ENCODE measurements around the gene FAIM2.
A peak's percentile ranks its signal among the peaks of the same experiment; 100 is the strongest.

FAIM2 gene

GRCh38 chr12:49827401-49828099 lies 76.2 kb downstream of the FAIM2 start:
- H3K4me1 ChIP-seq (ENCODE audit: control insufficient read depth, insufficient read depth, low read length), result peaks cover 39% of the 10 kb centered on the region
- no peaks in the 10 kb centered on the region for H3K27me3 ChIP-seq (ENCODE audit: control insufficient read depth, insufficient read depth, low read length)
- peak overlapping the region; percentile 6; the same call in 1 of the 2 replicates for H3K27ac ChIP-seq (ENCODE audit: low read depth, low read length)
- peak overlapping the region; percentile 69 for H3K9ac ChIP-seq (ENCODE audit: low read length)
- H3K4me3 ChIP-seq (ENCODE audit: low read depth, low read length), result peak overlapping the region; percentile 66
- H3K9me3 ChIP-seq (ENCODE audit: control insufficient read depth, insufficient read depth, low read depth, low read length), result no peaks in the 10 kb centered on the region
- H3K36me3 ChIP-seq (ENCODE audit: control insufficient read depth, insufficient read depth, low read length), result no peaks in the 10 kb centered on the region

- peak overlapping the region; percentile 66 for H3K4me3 ChIP-seq (ENCODE audit: low read depth, low read length)
- H3K27me3 ChIP-seq (ENCODE audit: control insufficient read depth, insufficient read depth, low read length), result no peaks in the 10 kb centered on the region
- peak overlapping the region; percentile 6; the same call in 1 of the 2 replicates for H3K27ac ChIP-seq (ENCODE audit: low read depth, low read length)
- peaks cover 39% of the 10 kb centered on the region for H3K4me1 ChIP-seq (ENCODE audit: control insufficient read depth, insufficient read depth, low read length)
- peak overlapping the region; percentile 69 for H3K9ac ChIP-seq (ENCODE audit: low read length)
- no peaks in the 10 kb centered on the region for H3K36me3 ChIP-seq (ENCODE audit: control insufficient read depth, insufficient read depth, low read length)
- no peaks in the 10 kb centered on the region for H3K9me3 ChIP-seq (ENCODE audit: control insufficient read depth, insufficient read depth, low read depth, low read length)
Measured at GRCh38 chr12:49827051-49827400, 76.7 kb downstream of the FAIM2 start.

DNA sequence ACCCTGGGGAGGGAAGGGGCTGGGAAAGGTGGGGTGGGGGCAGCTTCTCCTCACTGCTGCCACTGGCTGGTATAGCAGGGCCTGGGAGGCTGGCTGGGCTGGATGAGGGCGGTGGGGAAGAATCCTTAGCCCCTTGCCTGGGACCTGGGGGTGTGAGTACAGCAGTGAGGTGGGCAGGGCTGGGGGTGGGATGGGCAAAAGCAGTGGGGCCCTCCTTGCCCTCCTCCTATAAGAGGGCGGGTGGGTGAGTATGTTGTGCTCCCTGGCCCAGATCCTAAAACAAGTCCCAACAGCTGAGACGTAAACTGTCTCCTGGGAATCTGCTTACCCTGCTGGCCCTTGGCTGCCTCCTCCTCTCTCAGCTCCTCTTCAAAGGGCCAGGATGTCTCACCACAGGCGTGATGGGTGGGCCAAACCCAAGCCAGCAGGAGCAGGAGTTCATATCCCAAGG lies 77.7 kb downstream of the FAIM2 start:
- Histone ChIP-seq H3K36me3 (ENCODE audit: control insufficient read depth, insufficient read depth, low read length) (no peaks in the 10 kb centered on the region), H3K9ac (ENCODE audit: low read length) (peak overlapping the region; percentile 31), H3K27ac (ENCODE audit: low read depth, low read length) (no peak overlapping the region), H3K4me3 (ENCODE audit: low read depth, low read length) (no peak overlapping the region; the same call in 1 of the 2 replicates), H3K4me1 (ENCODE audit: control insufficient read depth, insufficient read depth, low read length) (peaks cover 39% of the 10 kb centered on the region), H3K27me3 (ENCODE audit: control insufficient read depth, insufficient read depth, low read length) (no peaks in the 10 kb centered on the region), H3K9me3 (ENCODE audit: control insufficient read depth, insufficient read depth, low read depth, low read length) (no peaks in the 10 kb centered on the region)

DNA sequence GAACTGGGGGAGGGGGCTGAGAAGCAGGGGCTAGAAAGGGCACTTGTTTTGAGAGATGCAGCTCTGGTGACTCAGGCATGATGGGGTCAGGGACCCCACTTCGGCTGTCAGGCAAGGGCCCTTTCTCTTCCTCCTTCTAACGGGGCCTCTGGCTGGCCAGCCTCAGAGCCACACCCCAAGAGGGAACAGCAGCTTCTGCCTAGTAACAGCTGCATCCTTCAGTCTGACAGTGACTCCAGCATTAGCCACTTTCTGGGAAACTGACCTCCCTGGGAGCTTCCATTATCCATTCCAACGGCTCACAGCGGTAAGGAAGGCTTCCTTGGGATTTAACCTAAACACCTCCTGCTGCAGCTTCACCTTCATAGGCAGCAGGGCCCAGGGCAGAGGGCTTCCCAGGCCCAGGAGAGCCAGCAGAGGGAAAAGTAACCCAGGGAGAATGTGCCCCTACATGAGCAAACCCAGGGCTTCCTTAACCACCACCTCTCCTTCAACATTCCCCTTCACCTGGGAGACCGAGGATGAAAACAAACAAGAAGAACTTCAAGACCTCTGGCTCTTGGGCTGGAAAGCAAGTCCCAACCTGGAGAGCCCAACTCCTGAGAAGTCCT lies 78.2 kb downstream of the FAIM2 start:
- Histone ChIP-seq H3K4me1 (ENCODE audit: control insufficient read depth, insufficient read depth, low read length) (peaks cover 39% of the 10 kb centered on the region), H3K36me3 (ENCODE audit: control insufficient read depth, insufficient read depth, low read length) (no peaks in the 10 kb centered on the region), H3K9ac (ENCODE audit: low read length) (peak overlapping the region; percentile 31), H3K9me3 (ENCODE audit: control insufficient read depth, insufficient read depth, low read depth, low read length) (no peaks in the 10 kb centered on the region), H3K27ac (ENCODE audit: low read depth, low read length) (no peak overlapping the region), H3K27me3 (ENCODE audit: control insufficient read depth, insufficient read depth, low read length) (no peaks in the 10 kb centered on the region), H3K4me3 (ENCODE audit: low read depth, low read length) (no peak overlapping the region)

DNA sequence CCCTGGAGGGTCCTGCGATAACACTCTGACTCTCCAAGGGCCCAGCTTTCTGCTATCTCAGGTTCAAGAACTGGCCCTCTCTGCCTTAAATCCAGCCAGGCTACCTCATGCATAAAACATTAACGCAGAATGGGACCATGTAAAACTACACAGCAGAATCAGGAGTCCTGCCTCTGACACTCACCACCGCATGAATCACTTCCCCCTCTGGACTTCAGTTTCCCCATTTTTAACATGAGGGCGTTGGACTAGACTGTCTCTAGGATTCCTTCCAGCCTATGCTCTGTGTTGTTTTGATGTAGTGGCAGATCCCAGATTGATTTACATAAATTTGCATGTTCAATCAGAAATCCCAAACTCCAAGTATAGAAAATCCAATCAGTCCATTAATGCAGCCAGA lies 78.8 kb downstream of the FAIM2 start:
- H3K4me3 ChIP-seq (ENCODE audit: low read depth, low read length), result no peak overlapping the region
- H3K9ac ChIP-seq (ENCODE audit: low read length), result no peak overlapping the region
- H3K9me3 ChIP-seq (ENCODE audit: control insufficient read depth, insufficient read depth, low read depth, low read length), result no peaks in the 10 kb centered on the region
- H3K27ac ChIP-seq (ENCODE audit: low read depth, low read length), result no peak overlapping the region
- no peaks in the 10 kb centered on the region for H3K27me3 ChIP-seq (ENCODE audit: control insufficient read depth, insufficient read depth, low read length)
- H3K36me3 ChIP-seq (ENCODE audit: control insufficient read depth, insufficient read depth, low read length), result no peaks in the 10 kb centered on the region
- peaks cover 39% of the 10 kb centered on the region for H3K4me1 ChIP-seq (ENCODE audit: control insufficient read depth, insufficient read depth, low read length)

- no peak overlapping the region for H3K27ac ChIP-seq (ENCODE audit: low read depth, low read length)
Measured at GRCh38 chr12:49824416-49824815, 79.3 kb downstream of the FAIM2 start.

DNA sequence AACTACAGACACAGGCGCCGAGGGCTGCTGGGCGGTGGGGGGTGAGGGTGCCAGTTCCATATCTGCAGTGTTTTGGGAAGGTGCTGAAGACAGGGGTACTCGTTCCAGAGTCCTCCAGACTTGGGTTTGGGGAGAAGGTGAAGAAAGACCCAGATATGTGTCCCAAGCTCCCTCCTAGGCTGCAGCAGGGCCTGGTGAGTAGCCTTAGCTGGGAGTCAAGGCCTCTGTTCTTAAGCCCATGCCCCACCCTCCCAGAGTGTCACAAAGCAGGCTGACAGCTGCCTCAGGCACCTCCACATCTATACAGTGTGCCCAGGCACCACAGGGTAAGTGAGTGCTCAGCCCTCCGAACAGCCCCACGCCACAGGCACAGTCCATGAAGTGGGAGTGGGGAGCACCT lies 79.7 kb downstream of the FAIM2 start:
- Histone ChIP-seq H3K9ac (ENCODE audit: low read length) (no peak overlapping the region), H3K4me3 (ENCODE audit: low read depth, low read length) (no peak overlapping the region), H3K4me1 (ENCODE audit: control insufficient read depth, insufficient read depth, low read length) (peaks cover 34% of the 10 kb centered on the region), H3K9me3 (ENCODE audit: control insufficient read depth, insufficient read depth, low read depth, low read length) (no peaks in the 10 kb centered on the region), H3K36me3 (ENCODE audit: control insufficient read depth, insufficient read depth, low read length) (no peaks in the 10 kb centered on the region), H3K27ac (ENCODE audit: low read depth, low read length) (no peak overlapping the region), H3K27me3 (ENCODE audit: control insufficient read depth, insufficient read depth, low read length) (no peaks in the 10 kb centered on the region)

More at GRCh38 chr12:49824416-49824815, 79.3 kb downstream of the FAIM2 start:
- no peaks in the 10 kb centered on the region for H3K27me3 ChIP-seq (ENCODE audit: control insufficient read depth, insufficient read depth, low read length)
- H3K36me3 ChIP-seq (ENCODE audit: control insufficient read depth, insufficient read depth, low read length), result no peaks in the 10 kb centered on the region
- H3K9me3 ChIP-seq (ENCODE audit: control insufficient read depth, insufficient read depth, low read depth, low read length), result no peaks in the 10 kb centered on the region
- no peak overlapping the region for H3K4me3 ChIP-seq (ENCODE audit: low read depth, low read length)
- H3K9ac ChIP-seq (ENCODE audit: low read length), result no peak overlapping the region
- peaks cover 38% of the 10 kb centered on the region for H3K4me1 ChIP-seq (ENCODE audit: control insufficient read depth, insufficient read depth, low read length)

- Histone ChIP-seq H3K36me3 (ENCODE audit: control insufficient read depth, insufficient read depth, low read length) (no peaks in the 10 kb centered on the region), H3K4me1 (ENCODE audit: control insufficient read depth, insufficient read depth, low read length) (peaks cover 31% of the 10 kb centered on the region), H3K27ac (ENCODE audit: low read depth, low read length) (no peak overlapping the region), H3K27me3 (ENCODE audit: control insufficient read depth, insufficient read depth, low read length) (no peaks in the 10 kb centered on the region), H3K9ac (ENCODE audit: low read length) (no peak overlapping the region), H3K4me3 (ENCODE audit: low read depth, low read length) (no peak overlapping the region), H3K9me3 (ENCODE audit: control insufficient read depth, insufficient read depth, low read depth, low read length) (no peaks in the 10 kb centered on the region)
Measured at GRCh38 chr12:49823350-49823749, 80.3 kb downstream of the FAIM2 start.

DNA sequence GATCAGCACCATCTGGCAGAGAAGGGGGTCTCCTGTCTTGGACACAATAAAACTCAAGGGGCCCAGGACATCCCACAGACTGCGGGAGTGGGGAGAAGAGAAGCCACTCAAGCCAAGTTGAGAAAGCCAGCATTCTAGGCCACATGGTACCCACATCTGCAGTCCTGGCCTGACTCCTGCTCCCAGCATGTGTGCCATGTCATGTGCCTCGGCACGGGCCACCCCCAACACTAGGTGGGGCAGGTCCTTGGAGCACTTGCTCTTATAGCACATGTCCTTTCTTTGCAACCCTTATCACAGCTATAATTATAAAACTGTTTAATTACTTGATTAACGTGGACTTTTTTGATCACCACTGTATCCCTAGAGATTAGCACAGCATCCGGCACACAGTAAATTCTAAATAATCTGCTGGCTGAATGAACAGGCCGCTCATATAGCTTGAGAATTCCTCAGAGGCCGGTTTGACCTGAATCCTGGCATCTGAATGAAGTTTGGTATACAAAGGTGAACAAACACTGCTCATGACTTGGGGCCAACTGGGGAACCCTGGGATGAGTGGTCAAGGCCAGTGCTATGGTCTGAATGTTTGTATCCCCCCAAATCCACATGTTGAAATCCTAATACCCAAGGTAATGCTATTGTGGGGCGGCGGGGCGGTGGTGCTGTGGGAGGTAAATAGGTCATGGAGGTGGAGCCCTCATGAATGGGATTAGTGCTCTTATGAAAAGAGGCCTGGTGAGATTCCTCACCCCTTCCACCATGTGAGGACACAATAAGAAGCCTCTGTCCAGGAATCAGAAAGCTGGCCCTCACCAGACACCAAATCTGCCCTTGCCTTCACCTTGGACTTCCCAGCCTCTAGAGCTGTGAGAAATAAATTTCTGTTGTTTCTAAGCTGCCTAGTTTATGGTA lies 82.1 kb downstream of the FAIM2 start:
- Histone ChIP-seq H3K4me3 (ENCODE audit: low read depth, low read length) (no peak overlapping the region), H3K9ac (ENCODE audit: low read length) (no peak overlapping the region), H3K36me3 (ENCODE audit: control insufficient read depth, insufficient read depth, low read length) (no peaks in the 10 kb centered on the region; the same call in 1 of the 2 replicates), H3K27ac (ENCODE audit: low read depth, low read length) (no peak overlapping the region), H3K27me3 (ENCODE audit: control insufficient read depth, insufficient read depth, low read length) (no peaks in the 10 kb centered on the region), H3K9me3 (ENCODE audit: control insufficient read depth, insufficient read depth, low read depth, low read length) (no peaks in the 10 kb centered on the region), H3K4me1 (ENCODE audit: control insufficient read depth, insufficient read depth, low read length) (peaks cover 24% of the 10 kb centered on the region)

DNA sequence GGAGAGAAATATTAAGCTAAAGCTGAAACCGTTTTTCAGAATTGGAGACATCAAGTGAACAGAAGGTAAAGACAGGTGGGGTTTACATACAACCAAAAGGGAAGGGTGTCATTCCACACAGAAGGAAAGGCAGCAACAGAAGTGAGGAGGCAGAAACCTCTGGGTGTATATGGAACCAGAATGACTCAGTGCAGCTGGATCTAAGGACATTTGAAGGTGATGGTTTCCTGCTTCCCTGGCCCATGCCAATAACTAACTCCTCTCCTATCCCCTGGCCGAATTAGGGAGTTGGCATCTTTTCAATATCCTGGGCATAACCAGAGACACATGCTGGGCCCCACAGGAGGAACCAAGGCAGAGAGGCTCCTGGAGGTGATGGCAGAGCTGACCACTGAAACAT lies 83.9 kb downstream of the FAIM2 start:
- Histone ChIP-seq H3K36me3 (ENCODE audit: control insufficient read depth, insufficient read depth, low read length) (no peaks in the 10 kb centered on the region; the same call in 1 of the 2 replicates), H3K4me1 (ENCODE audit: control insufficient read depth, insufficient read depth, low read length) (peaks cover 5% of the 10 kb centered on the region), H3K27me3 (ENCODE audit: control insufficient read depth, insufficient read depth, low read length) (no peaks in the 10 kb centered on the region), H3K4me3 (ENCODE audit: low read depth, low read length) (no peak overlapping the region), H3K27ac (ENCODE audit: low read depth, low read length) (no peak overlapping the region), H3K9ac (ENCODE audit: low read length) (no peak overlapping the region), H3K9me3 (ENCODE audit: control insufficient read depth, insufficient read depth, low read depth, low read length) (no peaks in the 10 kb centered on the region)
